HG03066 (cell line): Measurements from ENCODE around the gene UBLCP1.
"Not testable (repeated sequence)": the region's sequence is repeated elsewhere in the genome, so short reads cannot be mapped to it uniquely, and the experiment has no call there.

Source experiments
- ATAC-seq: cut with Tn5 transposase; IDR thresholded peaks from one replicate; pipeline ENCODE4 v1.9.1; 2021; ENCODE audit warnings: low read depth; ENCODE audit not compliant: unreplicated experiment

Gene UBLCP1, protein sequence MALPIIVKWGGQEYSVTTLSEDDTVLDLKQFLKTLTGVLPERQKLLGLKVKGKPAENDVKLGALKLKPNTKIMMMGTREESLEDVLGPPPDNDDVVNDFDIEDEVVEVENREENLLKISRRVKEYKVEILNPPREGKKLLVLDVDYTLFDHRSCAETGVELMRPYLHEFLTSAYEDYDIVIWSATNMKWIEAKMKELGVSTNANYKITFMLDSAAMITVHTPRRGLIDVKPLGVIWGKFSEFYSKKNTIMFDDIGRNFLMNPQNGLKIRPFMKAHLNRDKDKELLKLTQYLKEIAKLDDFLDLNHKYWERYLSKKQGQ

DNA sequence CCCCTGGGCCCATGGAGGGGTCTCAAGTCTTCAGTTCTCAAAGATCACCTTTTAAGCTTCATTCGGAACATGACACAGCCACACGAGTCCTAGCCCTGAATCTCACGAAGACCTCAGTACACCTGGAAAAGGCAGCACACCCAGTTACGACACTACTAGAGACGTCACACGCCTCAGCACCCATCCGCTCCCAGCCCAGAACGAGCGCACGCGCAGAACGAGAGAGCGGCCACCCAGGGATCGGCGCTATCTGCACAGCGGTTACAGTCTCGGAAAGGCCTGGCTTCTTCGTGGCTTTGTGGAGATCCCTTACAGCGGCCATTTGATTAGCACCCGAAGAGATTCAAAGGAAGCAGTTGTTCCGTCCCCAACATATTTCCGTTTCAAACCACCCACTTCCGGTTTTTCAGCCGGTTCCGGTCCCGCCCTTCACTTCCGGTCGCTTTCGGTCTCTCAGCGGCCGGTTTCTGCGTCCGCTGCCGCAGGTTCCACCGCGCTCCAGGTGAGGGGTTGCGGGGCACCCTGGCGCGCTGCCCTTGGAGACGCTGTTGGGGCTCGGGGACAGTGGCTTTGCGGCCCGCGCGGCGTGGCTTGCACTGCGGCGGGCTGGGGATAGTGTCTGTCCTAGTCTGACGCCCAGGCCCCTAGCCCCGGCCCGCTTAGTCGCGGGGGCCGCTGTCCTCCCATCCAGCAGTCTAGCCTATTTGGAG is at the start of gene UBLCP1:
UBLCP1 (plus strand) TSS at position 432 of the 710 bp plus-strand sequence. CDS start 5,626 bp downstream, outside the sequence.
- peak; percentile 93 for ATAC-seq

DNA sequence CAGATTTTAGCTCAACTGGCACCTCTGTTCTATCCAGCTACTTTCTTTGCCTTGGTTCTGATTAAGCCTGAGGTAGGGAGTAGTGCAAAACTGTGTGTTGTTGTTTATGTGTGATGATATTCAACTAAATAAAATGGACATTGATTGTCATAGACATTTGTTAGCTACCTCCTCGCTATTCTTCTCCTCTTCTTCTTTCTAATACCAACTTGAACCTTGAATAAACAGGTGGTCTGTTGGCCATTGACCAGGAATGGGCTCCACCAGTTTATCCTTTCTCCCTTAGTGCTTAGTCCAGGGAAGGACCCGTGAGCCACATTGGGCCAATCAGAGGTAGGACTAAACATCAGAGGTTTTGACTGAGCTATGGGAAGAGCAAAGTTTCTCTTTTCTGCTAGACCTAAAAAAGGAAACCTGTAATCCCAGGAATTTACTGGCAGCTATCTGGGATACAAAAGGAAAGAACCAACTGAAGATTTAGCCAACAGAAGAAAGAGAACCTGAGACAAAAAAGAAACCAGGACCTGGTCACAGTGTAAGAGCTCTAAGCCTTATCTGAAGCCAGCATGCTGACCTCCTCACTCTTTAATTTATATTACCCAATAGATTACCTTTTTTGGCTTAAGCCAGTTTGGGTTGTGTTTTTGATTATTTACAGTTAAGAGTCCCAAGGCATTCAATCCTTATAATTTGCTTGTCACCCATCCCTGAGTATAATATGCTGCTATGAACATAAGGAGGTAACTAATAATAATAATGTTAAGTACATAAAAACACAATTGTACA is 48.4 kb upstream of the UBLCP1 start:
- no peak for ATAC-seq

DNA sequence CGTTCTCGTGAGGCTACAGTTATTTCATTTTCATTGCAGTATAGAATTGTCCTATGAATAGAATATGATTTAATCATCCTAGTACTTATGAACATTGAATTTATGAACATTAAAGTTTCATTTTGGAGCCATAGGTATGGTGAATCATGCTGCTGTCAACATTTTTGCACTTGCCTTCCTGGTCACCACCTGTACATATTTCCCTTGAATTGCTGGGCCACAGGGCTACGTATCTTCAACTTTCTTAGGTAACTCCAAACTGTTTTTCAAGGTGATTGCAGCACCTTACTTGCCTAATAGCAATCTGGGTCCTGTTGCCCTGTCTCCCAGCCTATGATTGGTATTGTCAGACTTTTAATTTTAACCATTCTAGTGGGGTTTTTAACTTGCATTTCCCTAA is 47.2 kb upstream of the UBLCP1 start:
- ATAC-seq, result no peak

DNA sequence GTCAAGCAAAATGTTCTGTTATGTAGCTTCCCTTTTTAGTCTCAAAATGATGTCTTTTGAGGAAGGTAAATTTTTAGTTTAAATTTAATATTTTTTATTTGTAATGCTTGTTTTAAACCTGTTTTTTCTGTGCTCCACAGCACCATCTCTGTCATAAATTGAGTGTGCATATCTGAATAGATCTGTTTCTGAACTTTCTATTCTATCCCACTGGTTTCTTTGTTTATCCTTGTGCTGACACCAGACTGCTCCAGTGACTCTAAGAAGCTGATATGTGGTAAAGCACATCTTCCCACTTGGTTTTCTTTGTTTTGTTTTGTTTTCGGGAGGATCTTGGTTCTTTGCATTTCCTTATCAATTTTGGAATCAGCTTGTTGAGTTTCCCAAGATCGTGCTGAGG is 46.6 kb upstream of the UBLCP1 start:
- no peak for ATAC-seq

DNA sequence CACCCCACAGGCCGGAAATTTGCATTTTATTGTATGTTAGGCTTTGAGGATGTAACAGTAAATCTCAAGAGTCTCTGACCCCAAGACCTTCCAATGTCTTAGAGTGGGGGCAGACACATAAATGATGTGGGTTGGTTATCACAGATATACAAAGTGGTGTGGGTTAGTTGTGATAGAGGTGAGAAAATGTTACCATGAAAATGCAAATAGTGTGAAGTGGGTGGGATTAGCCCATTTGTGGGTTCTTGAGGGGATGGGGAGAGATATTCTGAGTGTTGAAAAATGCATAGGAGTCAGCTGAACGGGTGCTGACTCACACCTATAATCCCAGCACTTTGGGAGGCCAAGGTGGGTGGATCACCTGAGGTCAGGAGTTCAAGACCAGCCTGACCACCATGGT is 45.9 kb upstream of the UBLCP1 start:
- ATAC-seq, result no peak

DNA sequence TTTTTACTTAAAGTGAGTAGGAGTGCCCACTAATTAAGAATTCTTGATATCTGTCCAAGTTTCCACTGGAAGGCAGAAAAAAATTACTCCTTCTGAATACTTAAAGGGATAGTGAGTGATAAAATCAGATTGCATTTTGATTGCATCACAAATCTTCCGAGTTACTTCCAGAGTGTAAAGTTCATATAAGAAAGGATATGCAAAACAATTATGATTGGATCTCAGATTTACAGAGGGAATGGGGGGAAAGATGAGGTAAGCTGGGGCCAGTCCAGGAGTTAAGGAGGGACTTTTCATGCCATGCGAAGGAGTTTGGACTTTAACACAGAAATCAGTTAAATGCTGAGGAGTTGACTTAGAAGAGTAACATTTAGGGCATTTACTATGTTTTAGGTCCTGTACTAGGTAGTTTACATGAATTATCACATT is 44.5 kb upstream of the UBLCP1 start:
- no peak for ATAC-seq

DNA sequence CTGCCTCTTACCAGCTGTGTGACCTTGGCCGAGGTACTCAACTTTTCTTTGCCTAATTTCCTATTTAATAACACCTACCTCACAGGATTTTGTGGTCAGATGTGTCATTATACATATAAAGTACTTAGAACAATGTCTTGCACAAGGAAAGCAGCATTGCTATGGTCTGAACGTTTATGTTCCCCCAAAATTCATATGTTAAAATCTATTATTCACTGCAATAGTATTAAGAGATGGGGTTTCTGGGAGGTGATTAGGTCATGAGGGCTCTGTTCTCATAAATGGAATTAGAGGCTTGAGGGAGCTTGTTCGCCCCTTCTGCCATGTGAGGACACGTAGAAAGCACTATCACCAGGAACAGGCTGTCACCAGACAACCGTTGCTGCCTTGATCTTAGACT is 42.9 kb upstream of the UBLCP1 start:
- no peak for ATAC-seq

DNA sequence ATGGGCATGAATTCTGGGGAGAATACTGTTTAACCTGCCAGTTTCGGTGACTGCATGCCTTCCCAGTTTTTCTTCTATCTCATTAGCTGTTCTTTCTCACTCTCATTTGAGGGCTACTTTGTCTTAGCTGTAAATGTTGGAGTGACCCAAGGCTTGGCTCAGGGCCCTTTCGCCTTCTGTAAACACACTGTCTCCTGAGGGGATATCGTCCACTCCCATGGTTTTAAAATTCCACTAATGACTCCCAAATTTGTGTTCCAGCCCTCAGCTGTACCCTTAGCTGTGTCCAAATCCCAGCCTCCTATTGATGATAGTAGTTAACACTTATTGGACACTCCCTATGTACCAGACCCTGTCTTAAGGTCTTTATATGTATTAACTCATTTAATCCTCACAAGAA is 39.6 kb upstream of the UBLCP1 start:
- ATAC-seq, result no peak

DNA sequence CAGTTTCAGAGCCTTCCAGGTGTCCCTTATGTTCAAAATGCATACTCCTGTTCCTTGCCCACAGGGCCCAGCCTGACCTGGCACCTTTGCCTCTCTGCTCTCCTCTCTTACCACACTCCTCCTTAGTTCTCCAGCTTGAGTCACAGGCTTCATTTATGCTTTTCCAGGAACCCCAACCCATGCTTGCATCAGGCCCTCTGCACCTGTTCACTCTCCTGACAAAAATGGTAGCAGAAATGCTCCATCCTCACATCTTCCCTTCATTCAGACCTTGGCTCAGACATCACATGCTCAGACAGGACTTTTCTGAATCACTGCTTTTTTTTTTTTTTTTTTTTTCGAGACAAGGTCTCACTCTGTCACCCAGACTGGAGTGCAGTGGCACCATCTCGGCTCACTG is 38.6 kb upstream of the UBLCP1 start:
- no peak for ATAC-seq

DNA sequence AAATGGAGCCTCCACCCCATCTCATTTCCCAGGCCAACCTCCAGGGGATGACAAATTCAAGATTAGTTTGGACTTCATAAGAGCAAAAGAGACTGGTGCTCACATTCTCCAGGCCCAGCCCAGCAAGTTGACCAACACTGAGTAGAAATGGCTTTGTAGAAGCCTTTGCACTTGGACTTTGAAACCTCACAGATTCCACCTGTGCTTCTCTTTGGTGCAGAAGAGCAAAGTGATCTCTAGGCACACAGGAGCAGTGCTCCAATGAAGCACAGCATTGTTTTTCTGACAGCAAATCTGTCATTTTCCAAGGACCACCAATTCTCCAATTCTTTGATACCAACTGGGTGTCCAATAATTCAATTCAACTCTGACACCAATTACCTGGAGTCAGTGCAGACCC is 36.6 kb upstream of the UBLCP1 start:
- ATAC-seq, result no peak

DNA sequence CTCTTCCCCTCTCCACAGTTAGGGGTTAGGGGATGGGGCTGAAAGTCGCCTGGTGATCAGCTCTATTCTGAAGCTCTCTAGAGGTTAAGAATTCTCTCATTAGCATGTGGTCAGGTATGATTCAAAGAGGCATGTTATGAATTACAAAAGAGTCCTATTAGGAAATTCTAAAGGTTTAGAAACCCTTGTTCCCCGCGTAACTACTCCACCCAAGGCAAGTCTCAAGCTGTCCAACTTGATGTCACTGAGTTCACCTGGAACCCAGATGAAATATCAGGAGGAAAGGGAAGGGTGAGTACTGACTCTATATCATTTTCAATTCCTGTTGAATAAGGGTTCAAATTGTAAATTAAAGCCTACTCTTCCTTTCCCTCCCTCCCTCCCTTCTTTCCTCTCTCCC is 35.6 kb upstream of the UBLCP1 start:
- no peak for ATAC-seq

DNA sequence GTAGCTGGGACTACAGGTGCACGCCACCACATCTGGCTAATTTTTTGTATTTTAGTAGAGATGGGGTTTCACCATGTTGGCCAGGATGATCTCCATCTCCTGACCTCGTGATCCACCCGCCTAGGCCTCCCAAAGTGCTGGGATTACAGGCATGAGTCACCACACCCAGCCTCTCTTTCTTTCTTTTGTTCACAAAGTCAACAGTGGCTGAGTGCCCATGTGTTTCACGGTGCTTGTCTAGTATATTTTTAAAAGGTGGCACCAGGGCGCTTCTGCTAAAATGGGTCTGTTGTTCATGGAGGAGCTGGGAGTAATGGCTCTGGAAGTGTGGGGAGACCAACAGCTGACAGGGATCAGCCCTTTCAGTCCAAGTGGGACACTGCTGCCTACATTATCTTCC is 35.0 kb upstream of the UBLCP1 start:
- not testable (repeated sequence) for ATAC-seq

DNA sequence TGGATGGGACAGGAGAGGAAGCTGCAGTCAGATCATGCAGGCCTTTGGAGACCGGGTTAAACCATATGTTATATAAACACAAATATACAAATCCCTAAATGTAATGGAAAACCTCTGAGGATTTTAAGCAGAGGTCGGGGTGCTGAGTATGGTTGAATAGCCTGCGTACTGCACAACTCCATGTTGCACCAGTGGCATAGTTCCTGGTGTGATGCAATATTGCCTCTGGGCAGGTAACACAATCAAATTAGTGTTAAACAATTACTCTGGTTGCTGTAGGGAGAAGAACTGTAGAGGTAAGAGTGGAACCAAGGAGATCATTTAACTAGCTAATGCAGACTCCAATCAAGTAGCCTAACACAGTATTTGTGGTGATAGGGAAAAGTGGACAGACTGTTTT is 32.4 kb upstream of the UBLCP1 start:
- ATAC-seq, result no peak

DNA sequence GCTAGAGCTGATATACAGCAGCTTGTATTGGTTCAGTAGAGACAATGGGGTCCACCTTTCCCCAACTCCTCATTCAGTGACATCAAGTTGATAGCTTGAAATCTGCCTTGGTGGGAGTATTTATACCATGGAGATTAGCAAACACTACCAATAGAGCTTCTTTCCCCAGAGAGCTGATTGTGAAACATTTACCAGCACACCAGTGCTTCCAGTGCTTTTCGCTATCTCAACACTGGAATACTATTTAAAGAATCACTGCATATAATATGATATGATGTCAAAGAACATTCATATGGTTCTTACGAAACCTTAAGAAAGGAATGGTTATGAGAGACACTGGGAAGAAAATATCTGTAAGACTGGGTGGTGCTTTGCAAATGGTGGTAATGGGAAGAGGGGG is 31.9 kb upstream of the UBLCP1 start:
- ATAC-seq, result no peak

DNA sequence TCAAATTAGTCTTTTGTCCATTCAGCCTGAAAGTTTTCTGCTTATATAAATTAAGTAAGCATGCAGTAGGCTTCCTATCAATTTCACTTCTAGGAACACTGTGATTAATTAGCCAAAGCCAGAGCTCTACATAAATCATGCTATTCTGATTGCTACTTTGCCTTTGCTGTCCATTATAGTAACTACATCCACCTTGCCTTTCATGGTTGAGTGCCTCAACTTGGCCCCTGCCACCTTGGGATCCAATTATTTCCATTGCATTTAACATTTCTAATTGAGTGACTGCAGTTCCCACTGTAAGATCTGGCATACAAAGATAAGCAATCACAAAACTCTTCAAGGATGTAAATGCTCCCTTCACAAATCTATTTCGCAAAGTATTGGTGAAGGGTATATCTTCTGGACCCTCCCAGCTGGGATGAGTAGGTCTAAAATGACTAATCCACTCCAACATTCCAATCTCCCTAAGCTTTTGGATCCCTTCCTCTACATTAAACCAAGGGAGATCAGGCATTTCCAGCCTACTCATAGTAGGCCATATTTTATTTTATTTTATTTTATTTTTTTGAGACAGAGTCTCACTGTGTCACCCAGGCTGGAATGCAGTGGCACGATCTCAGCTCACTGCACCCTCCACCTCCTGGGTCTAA is 27.1 kb upstream of the UBLCP1 start:
- ATAC-seq, result not testable (repeated sequence)

DNA sequence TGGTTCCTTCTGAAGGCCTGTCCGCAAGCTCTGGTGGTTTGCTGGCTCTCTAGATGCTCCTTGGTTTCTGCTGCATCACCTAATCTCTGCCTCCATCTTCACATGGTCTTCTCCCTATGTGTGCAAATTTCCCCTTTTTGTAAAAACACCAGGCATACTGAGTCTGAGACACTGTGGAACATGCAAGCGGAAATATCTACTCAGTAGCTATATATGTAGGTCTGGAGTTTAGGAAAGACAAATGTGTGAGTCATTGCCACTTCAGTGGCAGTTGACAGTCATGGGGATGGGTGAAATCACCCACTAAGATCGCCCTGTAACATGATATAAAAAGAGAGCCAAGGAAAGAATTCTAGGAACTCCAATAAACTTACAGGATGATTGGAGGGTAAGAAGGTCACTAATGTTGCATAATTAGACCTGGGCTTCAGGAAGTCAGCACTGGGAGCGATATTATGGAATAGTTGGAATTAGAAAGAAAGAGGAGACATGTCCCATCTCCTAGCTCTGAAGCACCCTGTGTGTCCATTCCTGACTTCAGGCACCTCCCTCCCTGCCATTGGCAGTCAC is 22.7 kb upstream of the UBLCP1 start:
- ATAC-seq, result no peak

DNA sequence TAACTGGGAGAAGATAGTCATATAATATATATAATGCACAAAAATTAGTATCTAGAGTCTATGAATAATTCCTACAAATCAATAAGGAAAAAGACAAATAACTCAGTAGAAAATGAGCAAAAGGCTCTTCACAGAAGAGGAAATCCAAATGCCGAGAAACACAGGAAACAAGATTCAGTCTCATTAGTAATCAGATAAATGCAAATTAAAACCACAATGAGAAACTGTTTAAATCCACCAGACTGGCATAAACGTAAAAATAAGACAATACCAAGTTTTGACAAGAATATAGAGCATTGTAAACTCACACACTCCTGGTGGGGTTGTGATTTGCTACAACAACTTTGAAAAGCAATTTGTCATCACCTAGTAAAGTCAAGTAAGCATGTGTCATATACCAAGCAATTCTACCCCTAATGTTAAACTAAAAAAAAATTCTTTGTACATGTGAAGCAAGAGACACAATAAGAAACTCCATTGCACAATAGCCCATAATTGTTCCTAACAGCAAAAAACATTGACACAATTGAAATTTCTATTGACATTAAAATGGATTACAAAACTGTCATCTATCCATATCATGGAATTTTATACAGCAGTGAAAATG is 21.0 kb upstream of the UBLCP1 start:
- no peak for ATAC-seq

DNA sequence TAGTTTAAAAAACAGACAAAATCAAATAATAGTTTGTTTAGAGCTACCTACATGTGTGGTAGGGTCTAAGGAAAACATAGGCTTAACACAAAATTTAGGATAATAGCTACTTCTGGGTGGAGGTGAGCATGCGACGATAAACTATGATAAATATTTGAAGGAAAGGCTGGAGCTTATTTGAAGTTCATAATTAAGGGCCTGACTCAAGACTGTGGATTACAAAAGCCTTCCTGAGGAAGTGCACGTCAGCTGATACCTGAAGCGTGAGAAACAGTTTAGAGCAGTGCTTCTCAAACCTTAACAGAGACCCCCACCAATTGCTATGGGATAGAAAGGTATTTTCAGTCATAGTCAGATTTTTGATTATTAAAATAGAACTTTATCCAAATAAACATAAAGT is 20.4 kb upstream of the UBLCP1 start:
- ATAC-seq, result no peak

DNA sequence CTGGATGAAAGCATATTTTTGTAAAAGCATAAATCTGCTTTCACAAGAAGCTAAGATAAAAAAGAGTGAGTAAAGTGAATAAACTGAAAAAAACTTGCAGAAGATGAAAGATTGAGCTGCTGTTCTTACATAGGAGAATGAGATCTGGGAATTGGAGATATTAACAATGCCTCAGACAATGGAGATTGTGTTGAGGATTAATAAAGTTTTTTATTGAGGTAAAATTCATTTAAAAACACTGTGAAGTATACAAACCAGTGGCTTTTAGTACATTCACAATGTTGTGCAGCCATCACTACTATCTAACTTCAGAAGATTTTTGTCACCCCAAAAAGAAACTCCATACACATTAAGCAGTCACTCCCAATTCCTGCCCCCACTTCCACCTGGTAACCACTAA is 19.7 kb upstream of the UBLCP1 start:
- ATAC-seq, result no peak

DNA sequence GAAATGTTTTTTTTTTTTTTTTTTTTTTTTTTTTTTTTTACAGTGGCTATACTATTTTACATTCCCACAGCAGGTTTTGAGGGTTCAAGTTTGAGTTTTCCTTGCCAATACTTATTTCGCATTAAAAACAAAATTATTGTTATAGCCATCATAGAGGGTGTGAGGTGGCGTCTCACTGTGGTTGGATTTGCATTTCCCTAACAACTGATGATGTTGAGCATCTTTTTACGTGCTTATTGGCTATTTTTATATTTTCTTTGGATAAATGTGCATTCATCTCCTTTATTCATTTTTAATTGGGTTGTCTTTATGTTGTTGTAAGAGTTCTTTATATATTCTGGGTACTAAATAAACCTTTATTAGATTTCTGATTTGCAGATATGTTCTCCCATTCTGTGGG is 18.9 kb upstream of the UBLCP1 start:
- no peak for ATAC-seq
